ENCODE data around the gene HORMAD2.

DNA sequence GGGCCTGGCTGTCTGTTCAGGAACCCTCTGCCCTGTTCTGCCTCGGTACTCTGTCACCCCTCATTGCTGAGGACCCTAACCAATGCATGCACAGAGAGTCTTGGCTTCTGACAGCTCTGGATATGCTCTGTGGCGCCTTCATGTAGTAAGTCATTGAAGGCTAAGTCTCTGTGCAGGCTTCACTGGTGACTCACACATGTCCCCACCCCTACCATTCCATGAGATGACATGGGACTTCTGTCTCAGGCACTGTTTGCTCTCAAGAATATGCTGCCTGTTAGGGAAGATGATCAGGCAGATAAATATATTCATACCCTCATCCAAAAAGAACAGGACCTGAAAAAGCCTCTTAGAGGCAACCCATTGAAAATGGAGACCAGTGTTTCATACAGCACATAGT lies 43.6 kb upstream of the HORMAD2 start:
- TF ChIP-seq, protein P1, sequence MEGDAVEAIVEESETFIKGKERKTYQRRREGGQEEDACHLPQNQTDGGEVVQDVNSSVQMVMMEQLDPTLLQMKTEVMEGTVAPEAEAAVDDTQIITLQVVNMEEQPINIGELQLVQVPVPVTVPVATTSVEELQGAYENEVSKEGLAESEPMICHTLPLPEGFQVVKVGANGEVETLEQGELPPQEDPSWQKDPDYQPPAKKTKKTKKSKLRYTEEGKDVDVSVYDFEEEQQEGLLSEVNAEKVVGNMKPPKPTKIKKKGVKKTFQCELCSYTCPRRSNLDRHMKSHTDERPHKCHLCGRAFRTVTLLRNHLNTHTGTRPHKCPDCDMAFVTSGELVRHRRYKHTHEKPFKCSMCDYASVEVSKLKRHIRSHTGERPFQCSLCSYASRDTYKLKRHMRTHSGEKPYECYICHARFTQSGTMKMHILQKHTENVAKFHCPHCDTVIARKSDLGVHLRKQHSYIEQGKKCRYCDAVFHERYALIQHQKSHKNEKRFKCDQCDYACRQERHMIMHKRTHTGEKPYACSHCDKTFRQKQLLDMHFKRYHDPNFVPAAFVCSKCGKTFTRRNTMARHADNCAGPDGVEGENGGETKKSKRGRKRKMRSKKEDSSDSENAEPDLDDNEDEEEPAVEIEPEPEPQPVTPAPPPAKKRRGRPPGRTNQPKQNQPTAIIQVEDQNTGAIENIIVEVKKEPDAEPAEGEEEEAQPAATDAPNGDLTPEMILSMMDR (conservative IDR thresholded peaks at IDR 0.05 in 1 of 2, IDR thresholded peaks at IDR 0.05 in 1 of 2; ENCODE audit: extremely low read depth in 1 of 2, insufficient read depth in 1 of 2, low read depth in 1 of 2, low read length in 2 of 2): no peak
- no peak for TF ChIP-seq EZH2 (IDR thresholded peaks at IDR 0.05; ENCODE audit: borderline replicate concordance, low read length)
